ENCODE measurements around the gene PFN3. TPM values are rescaled to one million over a fixed set of nuclear protein-coding genes. Genes with fewer than 3 reads are reported as not detected.

Gene PFN3
- total and polyA plus RNA-seq, 2 experiments from 2014 or later, result 1.9 to 2.0 TPM

DNA sequence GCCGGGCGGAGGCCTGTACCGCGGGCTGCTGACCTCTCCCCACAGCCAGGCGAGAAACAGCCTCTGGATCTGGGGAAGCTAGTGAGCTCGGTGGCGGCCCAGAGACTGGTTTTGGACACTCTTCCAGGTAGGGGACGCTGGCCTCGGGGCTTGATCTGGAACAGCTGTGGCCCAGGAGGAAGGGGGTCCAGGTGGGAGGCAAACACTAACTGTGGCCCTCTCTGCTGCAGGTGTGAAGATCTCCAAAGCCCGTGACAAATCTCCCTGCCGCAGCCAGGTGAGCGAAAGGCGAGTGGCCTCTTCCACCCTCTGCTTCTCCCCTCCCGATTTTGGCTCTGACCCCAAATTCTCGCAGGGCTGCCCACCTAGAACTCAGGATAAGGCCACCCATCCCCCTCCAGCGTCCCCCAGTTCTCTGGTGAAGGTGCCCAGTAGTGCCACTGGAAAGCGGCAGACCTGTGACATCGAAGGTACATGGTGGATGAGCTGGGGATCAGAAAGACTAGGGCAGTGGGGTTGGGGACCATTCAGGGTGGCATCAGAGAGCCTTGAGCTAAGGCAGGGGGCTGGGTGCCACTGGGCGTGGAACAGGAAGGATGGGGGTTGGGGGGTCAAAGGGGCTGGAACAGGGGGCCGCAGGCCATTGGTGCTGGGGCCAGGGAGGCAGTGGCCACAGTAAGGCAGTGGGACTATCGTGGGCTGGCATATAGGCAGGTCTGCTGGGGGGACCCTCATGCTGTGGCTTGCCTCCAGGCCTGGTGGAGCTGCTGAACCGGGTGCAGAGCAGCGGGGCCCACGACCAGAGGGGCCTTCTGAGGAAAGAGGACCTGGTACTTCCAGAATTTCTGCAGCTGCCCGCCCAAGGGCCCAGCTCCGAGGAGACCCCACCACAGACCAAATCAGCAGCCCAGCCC, 29.1 kb downstream of the PFN3 start (continued):
- TF ChIP-seq, protein P1, sequence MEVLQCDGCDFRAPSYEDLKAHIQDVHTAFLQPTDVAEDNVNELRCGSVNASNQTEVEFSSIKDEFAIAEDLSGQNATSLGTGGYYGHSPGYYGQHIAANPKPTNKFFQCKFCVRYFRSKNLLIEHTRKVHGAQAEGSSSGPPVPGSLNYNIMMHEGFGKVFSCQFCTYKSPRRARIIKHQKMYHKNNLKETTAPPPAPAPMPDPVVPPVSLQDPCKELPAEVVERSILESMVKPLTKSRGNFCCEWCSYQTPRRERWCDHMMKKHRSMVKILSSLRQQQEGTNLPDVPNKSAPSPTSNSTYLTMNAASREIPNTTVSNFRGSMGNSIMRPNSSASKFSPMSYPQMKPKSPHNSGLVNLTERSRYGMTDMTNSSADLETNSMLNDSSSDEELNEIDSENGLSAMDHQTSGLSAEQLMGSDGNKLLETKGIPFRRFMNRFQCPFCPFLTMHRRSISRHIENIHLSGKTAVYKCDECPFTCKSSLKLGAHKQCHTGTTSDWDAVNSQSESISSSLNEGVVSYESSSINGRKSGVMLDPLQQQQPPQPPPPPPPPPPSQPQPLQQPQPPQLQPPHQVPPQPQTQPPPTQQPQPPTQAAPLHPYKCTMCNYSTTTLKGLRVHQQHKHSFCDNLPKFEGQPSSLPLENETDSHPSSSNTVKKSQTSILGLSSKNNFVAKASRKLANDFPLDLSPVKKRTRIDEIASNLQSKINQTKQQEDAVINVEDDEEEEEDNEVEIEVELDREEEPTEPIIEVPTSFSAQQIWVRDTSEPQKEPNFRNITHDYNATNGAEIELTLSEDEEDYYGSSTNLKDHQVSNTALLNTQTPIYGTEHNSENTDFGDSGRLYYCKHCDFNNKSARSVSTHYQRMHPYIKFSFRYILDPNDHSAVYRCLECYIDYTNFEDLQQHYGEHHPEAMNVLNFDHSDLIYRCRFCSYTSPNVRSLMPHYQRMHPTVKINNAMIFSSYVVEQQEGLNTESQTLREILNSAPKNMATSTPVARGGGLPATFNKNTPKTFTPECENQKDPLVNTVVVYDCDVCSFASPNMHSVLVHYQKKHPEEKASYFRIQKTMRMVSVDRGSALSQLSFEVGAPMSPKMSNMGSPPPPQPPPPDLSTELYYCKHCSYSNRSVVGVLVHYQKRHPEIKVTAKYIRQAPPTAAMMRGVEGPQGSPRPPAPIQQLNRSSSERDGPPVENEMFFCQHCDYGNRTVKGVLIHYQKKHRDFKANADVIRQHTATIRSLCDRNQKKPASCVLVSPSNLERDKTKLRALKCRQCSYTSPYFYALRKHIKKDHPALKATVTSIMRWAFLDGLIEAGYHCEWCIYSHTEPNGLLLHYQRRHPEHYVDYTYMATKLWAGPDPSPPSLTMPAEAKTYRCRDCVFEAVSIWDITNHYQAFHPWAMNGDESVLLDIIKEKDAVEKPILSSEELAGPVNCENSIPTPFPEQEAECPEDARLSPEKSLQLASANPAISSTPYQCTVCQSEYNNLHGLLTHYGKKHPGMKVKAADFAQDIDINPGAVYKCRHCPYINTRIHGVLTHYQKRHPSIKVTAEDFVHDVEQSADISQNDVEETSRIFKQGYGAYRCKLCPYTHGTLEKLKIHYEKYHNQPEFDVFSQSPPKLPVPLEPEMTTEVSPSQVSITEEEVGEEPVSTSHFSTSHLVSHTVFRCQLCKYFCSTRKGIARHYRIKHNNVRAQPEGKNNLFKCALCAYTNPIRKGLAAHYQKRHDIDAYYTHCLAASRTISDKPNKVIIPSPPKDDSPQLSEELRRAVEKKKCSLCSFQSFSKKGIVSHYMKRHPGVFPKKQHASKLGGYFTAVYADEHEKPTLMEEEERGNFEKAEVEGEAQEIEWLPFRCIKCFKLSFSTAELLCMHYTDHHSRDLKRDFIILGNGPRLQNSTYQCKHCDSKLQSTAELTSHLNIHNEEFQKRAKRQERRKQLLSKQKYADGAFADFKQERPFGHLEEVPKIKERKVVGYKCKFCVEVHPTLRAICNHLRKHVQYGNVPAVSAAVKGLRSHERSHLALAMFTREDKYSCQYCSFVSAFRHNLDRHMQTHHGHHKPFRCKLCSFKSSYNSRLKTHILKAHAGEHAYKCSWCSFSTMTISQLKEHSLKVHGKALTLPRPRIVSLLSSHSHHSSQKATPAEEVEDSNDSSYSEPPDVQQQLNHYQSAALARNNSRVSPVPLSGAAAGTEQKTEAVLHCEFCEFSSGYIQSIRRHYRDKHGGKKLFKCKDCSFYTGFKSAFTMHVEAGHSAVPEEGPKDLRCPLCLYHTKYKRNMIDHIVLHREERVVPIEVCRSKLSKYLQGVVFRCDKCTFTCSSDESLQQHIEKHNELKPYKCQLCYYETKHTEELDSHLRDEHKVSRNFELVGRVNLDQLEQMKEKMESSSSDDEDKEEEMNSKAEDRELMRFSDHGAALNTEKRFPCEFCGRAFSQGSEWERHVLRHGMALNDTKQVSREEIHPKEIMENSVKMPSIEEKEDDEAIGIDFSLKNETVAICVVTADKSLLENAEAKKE (CRISPR knock-in tag; IDR thresholded peaks at IDR 0.05), result no peak
- TF ChIP-seq EZH2 (IDR thresholded peaks at IDR 0.05; ENCODE audit: low read depth, unreplicated experiment), result no peak

DNA sequence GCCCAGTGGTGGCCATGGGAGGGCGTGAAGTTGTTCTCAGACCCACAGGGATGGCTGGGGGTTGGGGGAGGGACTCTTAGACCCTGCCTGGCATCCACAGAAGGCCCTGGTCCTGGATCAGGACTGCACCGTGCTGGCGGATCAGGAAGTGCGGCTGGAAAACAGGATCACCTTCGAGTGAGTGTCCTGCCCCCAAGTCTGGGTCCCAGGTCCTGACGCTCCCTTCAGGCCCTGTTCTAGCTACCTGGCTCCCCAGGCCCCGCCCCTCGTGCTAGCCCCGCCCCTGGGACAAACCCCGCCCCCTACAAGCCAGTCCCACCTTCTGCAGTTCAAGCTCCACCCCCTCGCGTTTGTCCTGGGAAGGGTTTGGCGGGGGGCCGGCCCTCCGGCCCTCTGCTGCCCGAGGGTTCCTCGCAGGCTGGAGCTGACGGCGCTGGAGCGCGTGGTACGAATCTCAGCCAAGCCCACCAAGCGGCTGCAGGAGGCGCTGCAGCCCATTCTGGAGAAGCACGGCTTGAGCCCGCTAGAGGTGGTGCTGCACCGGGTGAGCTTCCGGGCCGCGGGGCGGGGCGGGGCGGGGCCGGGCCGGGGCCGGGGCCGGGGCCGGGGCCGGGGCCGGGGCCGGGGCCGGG, 29.9 kb downstream of the PFN3 start:
- Histone ChIP-seq H3K4me3 (peak overlapping the region; percentile 59; the same call in 1 of the 2 replicates), H3K36me3 (ENCODE audit: insufficient read depth) (no peaks in the 10 kb centered on the region)

More for the DNA sequence above, 29.9 kb downstream of the PFN3 start:
- H3K27ac Mint-ChIP-seq, result no peak overlapping the region
- peaks cover 46% of the 10 kb centered on the region for H3K4me1 ChIP-seq (ENCODE audit: insufficient read depth)
- H3K4me3 Mint-ChIP-seq, result peak overlapping the region; percentile 43
- H3K27me3 Mint-ChIP-seq (ENCODE audit: insufficient read depth, low read depth, poor library complexity), result peaks cover 36% of the 10 kb centered on the region
- TF ChIP-seq, protein P2, sequence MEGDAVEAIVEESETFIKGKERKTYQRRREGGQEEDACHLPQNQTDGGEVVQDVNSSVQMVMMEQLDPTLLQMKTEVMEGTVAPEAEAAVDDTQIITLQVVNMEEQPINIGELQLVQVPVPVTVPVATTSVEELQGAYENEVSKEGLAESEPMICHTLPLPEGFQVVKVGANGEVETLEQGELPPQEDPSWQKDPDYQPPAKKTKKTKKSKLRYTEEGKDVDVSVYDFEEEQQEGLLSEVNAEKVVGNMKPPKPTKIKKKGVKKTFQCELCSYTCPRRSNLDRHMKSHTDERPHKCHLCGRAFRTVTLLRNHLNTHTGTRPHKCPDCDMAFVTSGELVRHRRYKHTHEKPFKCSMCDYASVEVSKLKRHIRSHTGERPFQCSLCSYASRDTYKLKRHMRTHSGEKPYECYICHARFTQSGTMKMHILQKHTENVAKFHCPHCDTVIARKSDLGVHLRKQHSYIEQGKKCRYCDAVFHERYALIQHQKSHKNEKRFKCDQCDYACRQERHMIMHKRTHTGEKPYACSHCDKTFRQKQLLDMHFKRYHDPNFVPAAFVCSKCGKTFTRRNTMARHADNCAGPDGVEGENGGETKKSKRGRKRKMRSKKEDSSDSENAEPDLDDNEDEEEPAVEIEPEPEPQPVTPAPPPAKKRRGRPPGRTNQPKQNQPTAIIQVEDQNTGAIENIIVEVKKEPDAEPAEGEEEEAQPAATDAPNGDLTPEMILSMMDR (conservative IDR thresholded peaks at IDR 0.05; ENCODE audit: low read depth in 2 of 2), result peak; percentile 50 to 79; a peak in 3 of 4 replicates
- TF ChIP-seq ZNF114 (CRISPR knock-in tag; IDR thresholded peaks at IDR 0.05), result no peak
- H3F3A ChIP-seq (replicated peaks; ENCODE audit: low read depth), result 0 out of 2 replicates have a peak, but pooled peaks cover 17% of the 10 kb centered on the region
- H3K27me3 ChIP-seq (ENCODE audit: insufficient read depth), result peaks cover 15% of the 10 kb centered on the region
- no peaks in the 10 kb centered on the region for H3K79me2 ChIP-seq (replicated peaks; ENCODE audit: insufficient read depth)
- no peaks in the 10 kb centered on the region; the same call in 2 of the 3 replicates for H3K9me3 Mint-ChIP-seq
- H3K4me2 ChIP-seq, result peak overlapping the region; percentile 76
- H3K9me2 ChIP-seq (ENCODE audit: insufficient read depth), result no peaks in the 10 kb centered on the region
- 0 out of 2 replicates have a peak overlapping the region, but pooled peaks have one; percentile 47 for H3K27ac ChIP-seq (ENCODE audit: low read depth)
- ATAC-seq, result peak; percentile 58
- peak; percentile 98 for DNase-seq (ENCODE audit: low spot score)
- peaks cover 11% of the 10 kb centered on the region for H3K36me3 Mint-ChIP-seq (ENCODE audit: low read depth)
- H4K20me1 ChIP-seq (replicated peaks; ENCODE audit: insufficient read depth), result no peaks in the 10 kb centered on the region; the same call in 1 of the 2 replicates
- H2AFZ ChIP-seq, result no peak overlapping the region
- H3K4me1 Mint-ChIP-seq, result peaks cover 51% of the 10 kb centered on the region

All from GM23338 (cell line).